Breast epithelium (tissue), 4 donors: Measurements from ENCODE around the gene SEPTIN1. TPM values are rescaled to one million over a fixed set of nuclear protein-coding genes. Genes with fewer than 3 reads are reported as not detected.

Source experiments
- DNase-seq, 2 donors: peaks; one replicate each; pipeline ENCODE4 v3.0.0-alpha.2; 2019; ENCODE audit warnings: low spot score in 2 of 2
- H3K27ac ChIP-seq, 2 donors: fragments of 200-600 bp; sonication (generic) in 1 of 2; one replicate each; pipeline ENCODE4 v1.5.1; 2016 to 2019; ENCODE audit warnings: mild to moderate bottlenecking in 1 of 2
- H3K27me3 ChIP-seq, 2 donors: fragments of 200-600 bp; sonication (generic) in 1 of 2; one replicate each; pipeline versions ENCODE4 v1.5.1 to v1.6.0; 2017 to 2019; ENCODE audit warnings: control low read depth in 1 of 2, mild to moderate bottlenecking in 1 of 2
- H3K36me3 ChIP-seq: fragments of 200-600 bp; one replicate; pipeline ENCODE4 v1.5.1; 2019
- H3K4me1 ChIP-seq, 2 donors: fragments of 200-600 bp; sonication (generic); one replicate each; pipeline ENCODE4 v1.5.1; 2016 to 2019; ENCODE audit warnings: control low read depth in 1 of 2
- H3K4me3 ChIP-seq, 3 donors: fragments of 200-600 bp; sonication (generic); 1 replicate in 2 of 3; 2 replicates in 1 of 3; pipeline ENCODE4 v1.5.1; 2016 to 2019; ENCODE audit warnings: mild to moderate bottlenecking in 3 of 3, moderate library complexity in 2 of 3
- H3K9me3 ChIP-seq, 2 donors: fragments of 200-600 bp; sonication (generic) in 1 of 2; one replicate each; pipeline ENCODE4 v1.5.1; 2016 to 2019; ENCODE audit warnings: control low read depth in 1 of 2
- POLR2A ChIP-seq: fragments of 450-650 bp; IDR thresholded peaks from one replicate; pipeline ENCODE4 v1.6.1; 2016; ENCODE audit warnings: antibody characterized with exemption, mild to moderate bottlenecking, moderate library complexity
- POLR2AphosphoS5 ChIP-seq, 3 donors: sonication (generic); formaldehyde crosslinking; IDR thresholded peaks; one replicate each; pipeline ENCODE4 v1.6.1; 2017; ENCODE audit warnings: antibody characterized with exemption in 3 of 3
- intact Hi-C: fragments of 100-400 bp; cut with DNase I; formaldehyde crosslinking; loops from one replicate; pipeline ENCODE4 v1.15.1; 2023; ENCODE audit warnings: low total_unique reads
- total RNA-seq, 3 donors: library from RNA; depleted of rRNA; stranded (reverse); fragments of >200 nt; gene quantifications; one replicate each; pipeline ENCODE4 v1.1.0, GENCODE V29; 2016
- TF ChIP-seq, protein P1 (sequence below), 3 donors: fragments of 450-650 bp; IDR thresholded peaks; one replicate each; pipeline ENCODE4 v1.5.1; 2016 to 2017; ENCODE audit warnings: antibody characterized with exemption in 3 of 3, mild to moderate bottlenecking in 3 of 3, moderate library complexity in 3 of 3

The SEPTIN1 gene
- total RNA-seq, 3 donors from 2014 or later, result 1.3 to 4.6 (median 2.7) TPM

DNA sequence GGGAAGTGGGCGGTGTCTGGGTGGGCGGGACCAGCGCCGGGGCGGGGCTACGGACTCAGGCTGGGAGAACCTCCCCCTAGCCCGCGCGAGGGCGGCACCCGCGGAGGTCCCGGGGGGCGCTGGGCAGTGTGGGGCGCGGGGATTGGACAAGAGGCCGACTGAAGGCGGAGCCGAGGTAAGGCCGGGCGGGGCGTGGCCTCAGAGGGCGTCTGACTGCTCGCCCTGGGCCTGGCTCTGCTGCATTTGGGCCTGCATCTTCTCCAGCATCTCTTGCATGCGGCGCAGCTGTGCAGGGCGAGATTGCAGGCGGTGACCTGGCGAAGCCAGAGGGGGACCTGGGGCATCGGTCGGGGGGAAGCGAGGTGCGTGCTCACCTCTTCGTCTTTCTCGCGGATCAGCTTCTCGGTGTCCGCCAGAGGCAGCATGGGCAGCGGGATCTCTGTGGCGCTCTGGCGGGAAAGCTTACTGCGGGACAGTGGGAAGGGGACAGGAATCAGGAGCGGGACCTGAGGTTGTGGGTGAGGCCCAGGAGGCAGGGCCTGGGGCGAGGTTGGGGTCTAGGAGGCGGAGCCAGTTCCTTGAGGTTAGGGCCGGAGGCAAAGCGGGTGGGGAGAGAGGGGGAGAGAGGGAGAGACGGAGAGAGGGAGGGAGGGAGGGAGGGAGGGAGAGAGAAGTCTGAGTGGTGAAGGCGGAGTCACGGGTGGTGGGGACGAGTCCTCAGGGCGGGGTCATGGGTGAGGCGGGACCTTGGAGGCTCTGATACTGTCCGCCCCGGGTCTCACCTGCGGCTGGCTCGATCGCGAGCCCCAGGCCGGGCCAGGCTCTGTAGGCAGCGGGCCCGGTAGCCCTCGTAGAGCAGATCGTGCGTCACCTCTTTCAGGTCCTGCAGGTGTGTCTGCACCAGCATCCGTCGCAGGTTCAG lies 3.9 kb downstream of the SEPTIN1 start:
- intact Hi-C loops, result no loop called here

GRCh38 chr16:30377812-30378235 lies 4.5 kb downstream of the SEPTIN1 start:
- Histone ChIP-seq H3K27ac (peak overlapping the region; percentile 99), H3K9me3 (no peaks in the 10 kb centered on the region), H3K36me3 (no peaks in the 10 kb centered on the region), H3K4me1 (peaks cover 0 to 3% of the 10 kb centered on the region in 2 donors), H3K27me3 (no peaks in the 10 kb centered on the region), H3K4me3 (peak overlapping the region; percentile 51 to 94 (median 72))
- intact Hi-C loops, result no loop called here
- DNase-seq, result peak; percentile 92 to 93
- TF ChIP-seq, protein P1, sequence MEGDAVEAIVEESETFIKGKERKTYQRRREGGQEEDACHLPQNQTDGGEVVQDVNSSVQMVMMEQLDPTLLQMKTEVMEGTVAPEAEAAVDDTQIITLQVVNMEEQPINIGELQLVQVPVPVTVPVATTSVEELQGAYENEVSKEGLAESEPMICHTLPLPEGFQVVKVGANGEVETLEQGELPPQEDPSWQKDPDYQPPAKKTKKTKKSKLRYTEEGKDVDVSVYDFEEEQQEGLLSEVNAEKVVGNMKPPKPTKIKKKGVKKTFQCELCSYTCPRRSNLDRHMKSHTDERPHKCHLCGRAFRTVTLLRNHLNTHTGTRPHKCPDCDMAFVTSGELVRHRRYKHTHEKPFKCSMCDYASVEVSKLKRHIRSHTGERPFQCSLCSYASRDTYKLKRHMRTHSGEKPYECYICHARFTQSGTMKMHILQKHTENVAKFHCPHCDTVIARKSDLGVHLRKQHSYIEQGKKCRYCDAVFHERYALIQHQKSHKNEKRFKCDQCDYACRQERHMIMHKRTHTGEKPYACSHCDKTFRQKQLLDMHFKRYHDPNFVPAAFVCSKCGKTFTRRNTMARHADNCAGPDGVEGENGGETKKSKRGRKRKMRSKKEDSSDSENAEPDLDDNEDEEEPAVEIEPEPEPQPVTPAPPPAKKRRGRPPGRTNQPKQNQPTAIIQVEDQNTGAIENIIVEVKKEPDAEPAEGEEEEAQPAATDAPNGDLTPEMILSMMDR (IDR thresholded peaks at IDR 0.05), result peak in 1 of 3 donors; percentile 24
- TF ChIP-seq POLR2A (peak; percentile 66), POLR2AphosphoS5 (IDR thresholded peaks at IDR 0.05) (peak; percentile 84 to 92 (median 86))

More for the DNA sequence above, 3.9 kb downstream of the SEPTIN1 start:
- TF ChIP-seq POLR2AphosphoS5 (IDR thresholded peaks at IDR 0.05), result peak in 2 of 3 donors; percentile 40 to 44
- no peak for TF ChIP-seq POLR2A
- TF ChIP-seq, protein P1 (IDR thresholded peaks at IDR 0.05), result peak in 2 of 3 donors; percentile 16 to 25
- peak; percentile 99 for DNase-seq
- H3K36me3 ChIP-seq, result no peaks in the 10 kb centered on the region
- H3K27ac ChIP-seq, result peak overlapping the region; percentile 99
- no peaks in the 10 kb centered on the region for H3K27me3 ChIP-seq
- peak overlapping the region; percentile 51 to 94 (median 72) for H3K4me3 ChIP-seq
- no peaks in the 10 kb centered on the region for H3K9me3 ChIP-seq
- H3K4me1 ChIP-seq, result peaks cover 0 to 3% of the 10 kb centered on the region in 2 donors

DNA sequence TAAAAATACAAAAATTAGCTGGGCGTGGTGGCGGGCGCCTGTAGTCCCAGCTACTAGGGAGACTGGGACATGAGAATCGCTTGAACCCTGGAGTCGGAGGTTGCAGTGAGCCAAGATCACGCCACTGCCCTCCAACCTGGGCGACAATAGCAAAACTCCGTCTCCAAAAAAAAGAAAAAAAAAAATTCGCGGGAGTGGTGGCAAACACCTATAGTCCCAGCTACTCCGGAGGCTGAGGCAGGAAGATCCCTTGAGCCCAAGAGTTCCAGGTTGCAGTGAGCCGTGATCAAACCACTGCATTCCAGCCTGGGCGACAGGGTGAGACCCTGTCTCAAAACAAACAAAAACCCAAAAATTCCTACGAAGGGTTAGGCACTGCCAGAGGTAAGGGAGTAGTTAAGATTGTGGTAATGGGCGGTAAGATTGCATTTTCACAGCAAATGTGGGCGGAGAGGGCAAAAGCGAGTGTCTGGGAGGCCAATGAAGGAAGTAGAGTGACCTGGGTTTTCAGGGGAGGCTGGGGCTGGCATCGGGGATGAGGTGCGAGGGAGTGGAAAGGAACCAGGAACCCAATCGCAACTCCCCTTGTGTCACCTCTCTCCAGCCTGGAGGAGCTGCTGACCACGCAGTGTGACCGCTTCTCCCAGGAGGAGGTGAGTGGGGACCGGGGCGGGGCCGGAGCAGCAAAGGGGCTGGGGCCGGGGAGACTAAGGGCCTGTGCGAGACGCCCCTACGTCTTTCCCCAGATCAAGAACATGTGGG lies 5.1 kb downstream of the SEPTIN1 start:
- H3K27me3 ChIP-seq, result no peaks in the 10 kb centered on the region
- intact Hi-C loops, result no loop called here
- no peak for TF ChIP-seq POLR2AphosphoS5 (IDR thresholded peaks at IDR 0.05)
- no peak for TF ChIP-seq POLR2A
- TF ChIP-seq, protein P1 (IDR thresholded peaks at IDR 0.05), result no peak
- no peaks in the 10 kb centered on the region for H3K36me3 ChIP-seq
- peak overlapping the region; percentile 99 for H3K27ac ChIP-seq
- H3K9me3 ChIP-seq, result no peaks in the 10 kb centered on the region
- peak overlapping the region; percentile 51 to 94 (median 72) for H3K4me3 ChIP-seq
- peaks cover 0 to 3% of the 10 kb centered on the region in 2 donors for H3K4me1 ChIP-seq
- DNase-seq, result no peak

GRCh38 chr16:30376461-30376902 lies 5.9 kb downstream of the SEPTIN1 start:
- H3K4me1 ChIP-seq, result peaks cover 0 to 3% of the 10 kb centered on the region in 2 donors
- H3K4me3 ChIP-seq, result no peak overlapping the region
- no peaks in the 10 kb centered on the region for H3K36me3 ChIP-seq
- no peaks in the 10 kb centered on the region for H3K27me3 ChIP-seq
- no peaks in the 10 kb centered on the region for H3K9me3 ChIP-seq
- DNase-seq, result no peak
- no peak for TF ChIP-seq POLR2A
- no peak for TF ChIP-seq POLR2AphosphoS5 (IDR thresholded peaks at IDR 0.05)
- TF ChIP-seq, protein P1 (IDR thresholded peaks at IDR 0.05), result no peak
- intact Hi-C loops, result no loop called here
- peak overlapping the region; percentile 99 for H3K27ac ChIP-seq
